Activated T-helper 1 cell treated with anti-CD3 and anti-CD28 coated beads, Interleukin-2, amount 50 U/mL, for 16 hours (primary cell): ENCODE results near the gene DZIP1.

ENCODE experiments used
- DNase-seq, 2 donors: peaks; one replicate each; pipeline ENCODE4 v3.0.0-alpha.2; 2020; ENCODE audit warnings: low read depth in 1 of 2, low spot score in 1 of 2

Gene DZIP1

DNA sequence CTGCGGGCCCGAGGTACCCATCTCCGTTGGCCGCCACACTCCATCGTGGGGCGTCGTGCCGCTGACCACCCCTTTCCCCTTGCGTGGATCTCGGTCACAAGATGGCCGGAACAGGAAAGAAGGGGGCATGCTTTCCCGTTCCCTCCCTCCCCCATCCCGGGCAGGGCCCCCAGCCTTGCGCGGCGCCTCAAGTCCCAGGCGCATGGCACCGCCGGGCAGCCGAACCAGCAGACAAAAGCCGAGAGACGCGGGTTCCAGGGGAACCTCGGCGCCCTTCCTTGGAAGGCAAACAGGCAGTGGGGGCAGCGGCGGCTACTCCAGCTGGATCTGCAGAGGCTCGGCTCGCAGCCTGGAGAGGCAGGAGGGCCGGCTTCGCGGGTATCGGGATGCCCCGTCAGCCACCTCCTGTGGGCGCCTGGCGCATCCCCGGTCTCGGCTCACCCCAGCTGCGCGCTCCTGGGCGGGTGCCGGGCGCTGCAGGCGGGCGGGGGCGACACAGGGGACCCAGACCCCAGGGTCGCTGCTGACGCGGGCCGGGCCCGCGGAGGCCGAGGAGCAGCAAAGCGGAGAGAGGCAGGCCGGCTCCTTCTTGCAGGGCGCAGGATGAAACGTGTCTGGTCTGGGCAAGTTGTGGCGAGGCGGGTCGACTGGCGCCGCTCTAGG is 439 bp downstream of the DZIP1 start:
- no peak for DNase-seq

DNA sequence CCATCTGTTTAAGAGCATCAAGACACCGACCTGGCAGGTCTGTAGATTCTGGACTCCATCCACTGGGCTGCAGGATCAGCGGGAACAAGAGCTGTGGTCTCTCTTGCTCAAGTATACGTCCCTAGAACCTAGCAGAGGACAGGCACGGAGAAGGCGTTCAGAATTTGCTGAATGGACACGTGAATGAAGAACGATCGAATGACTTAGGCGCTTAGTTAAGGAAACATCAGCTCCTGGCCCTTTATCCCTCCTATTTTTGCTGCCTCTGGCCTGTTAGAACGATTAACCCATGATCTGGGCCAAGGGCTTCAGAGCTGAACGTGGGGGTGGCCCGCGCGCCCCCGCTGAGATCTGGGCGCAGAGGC is 953 bp downstream of the DZIP1 start:
- DNase-seq = no peak

DNA sequence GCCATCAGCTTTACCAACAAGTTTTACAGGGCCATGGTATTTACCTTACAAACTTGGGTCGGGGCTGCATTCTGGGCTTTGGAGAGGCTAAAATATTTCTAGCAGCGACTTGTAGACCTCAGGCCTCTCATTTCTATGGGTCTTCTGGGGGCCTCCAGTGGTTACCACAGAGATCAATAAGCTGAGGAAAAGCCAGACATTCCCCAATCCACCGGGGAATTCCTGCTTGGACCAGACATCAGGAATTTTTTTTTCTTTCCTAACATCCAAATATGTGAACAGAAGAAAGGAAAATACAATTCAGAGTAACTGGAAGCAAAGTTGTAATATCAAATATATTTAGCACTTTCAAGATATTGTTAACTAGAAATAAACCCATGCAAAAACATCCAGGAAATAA is 1.5 kb downstream of the DZIP1 start:
- no peak for DNase-seq

DNA sequence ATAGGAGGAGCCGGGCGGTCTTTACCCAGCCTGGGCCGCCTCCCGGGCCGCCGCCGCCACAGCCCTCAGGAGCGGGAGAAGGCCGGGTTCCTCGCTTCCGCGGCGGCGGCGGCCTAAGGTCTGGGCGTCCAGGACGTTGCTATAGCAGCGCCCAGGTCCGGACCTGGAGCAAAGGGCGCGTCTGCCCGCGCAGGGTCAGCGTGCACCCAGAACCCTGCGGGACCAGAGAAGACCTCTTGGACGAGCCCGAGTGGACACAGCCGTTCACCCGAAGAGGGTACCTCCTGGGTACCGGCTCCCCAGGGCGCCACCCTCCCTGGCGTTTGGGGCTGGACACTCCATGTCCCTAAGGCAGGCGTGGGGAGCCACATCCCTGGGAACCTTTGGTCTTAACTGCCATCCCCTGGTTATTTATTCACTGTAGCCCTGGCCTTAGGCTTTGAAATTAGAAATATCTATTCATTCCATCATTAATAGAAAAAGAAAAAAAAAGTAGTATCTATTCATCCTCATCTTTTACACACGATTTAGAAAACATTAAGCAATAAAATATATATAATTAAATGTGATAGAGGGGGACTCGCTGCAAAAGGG is 2.4 kb downstream of the DZIP1 start:
- no peak for DNase-seq

DNA sequence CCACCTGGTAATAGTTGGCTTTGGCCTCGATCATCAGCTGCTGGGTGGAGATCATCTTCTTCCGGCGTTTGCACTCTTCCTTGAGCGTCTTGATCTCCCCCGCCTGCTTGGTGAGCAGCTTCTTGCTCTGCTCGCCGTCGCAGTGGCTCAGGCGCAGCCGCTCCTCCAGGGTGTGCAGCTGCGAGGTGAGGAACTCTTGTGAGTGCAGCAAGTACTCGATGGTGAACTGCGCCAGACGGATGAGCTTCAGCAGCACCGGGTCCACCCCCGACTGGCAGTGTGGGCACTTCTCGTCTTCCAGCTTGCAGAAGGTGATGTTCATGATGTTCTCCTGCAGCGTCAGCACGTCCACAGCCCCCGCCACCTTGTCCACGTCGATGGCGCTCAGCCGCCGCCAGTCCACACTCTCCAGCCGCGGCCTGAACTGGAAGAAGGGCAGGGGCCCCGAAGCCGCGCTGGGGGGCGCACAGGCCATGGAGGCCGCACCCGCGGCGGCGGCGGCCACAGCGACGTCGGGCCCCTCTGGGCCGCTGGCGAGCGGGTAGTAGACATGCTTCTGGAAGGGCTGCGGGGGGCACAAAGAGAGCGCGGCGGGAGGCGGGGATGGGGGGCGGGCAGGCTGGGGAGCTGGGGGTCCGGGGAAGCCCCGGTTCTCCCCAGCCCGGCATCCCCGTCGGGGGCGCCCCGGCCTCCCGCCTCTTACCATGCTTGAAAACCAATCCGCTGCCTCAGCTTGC is 3.0 kb downstream of the DZIP1 start:
- no peak for DNase-seq

DNA sequence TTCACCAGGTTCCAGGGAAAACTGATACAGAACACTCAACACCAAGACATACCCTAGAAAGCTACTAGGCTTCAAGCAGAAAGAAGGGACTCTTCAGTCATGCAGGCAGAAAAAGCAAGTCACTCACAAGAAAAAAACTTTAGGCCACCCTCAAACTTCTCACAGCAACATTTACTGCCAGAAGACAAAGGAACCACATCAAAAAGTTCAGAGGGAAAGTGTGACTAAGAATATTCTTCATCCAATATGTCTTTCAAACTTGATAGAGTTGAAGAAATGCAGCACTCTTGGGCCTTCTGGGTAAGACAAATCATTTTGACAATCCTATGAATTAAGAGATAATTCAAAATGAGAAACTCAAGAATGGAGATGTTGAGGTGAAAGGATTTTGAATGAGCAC is 7.7 kb downstream of the DZIP1 start:
- DNase-seq = no peak

DNA sequence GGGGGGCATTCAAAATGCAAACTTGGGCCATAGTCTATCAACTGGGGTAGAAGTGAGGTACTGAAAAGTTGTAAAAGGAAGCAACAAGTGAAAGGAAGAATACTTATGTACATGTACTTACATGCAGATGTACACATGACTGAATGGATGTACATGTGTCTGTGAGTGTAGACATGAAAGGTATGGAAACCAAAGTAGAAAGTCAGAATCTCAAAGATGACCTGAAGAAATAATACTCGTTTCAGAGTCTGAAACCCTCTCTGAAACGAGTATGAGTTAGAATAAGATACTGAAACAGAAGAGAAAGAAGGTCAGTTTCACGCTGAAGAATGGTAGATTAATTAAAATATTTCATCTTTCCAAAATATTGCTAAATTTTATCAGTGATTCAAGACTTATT is 13.9 kb downstream of the DZIP1 start:
- DNase-seq = no peak

DNA sequence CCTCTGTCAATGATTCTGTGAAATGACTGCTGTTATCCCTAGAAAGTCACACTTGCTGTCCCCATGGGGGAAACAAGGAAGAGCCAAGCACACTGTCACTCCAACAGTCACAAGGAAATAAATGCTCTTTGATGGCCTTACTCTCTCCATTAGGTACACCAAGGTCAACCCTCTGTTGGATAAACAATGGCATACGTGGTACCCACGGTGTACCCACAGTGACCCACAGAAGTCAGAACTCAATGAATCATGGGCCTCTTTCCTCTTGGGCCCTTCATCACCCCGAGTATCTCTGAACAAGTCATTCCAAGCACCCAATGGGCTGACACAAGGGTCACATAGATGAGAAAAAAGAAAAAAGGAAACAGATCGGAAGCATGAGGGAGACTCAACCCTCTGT is 15.4 kb downstream of the DZIP1 start:
- DNase-seq = no peak

DNA sequence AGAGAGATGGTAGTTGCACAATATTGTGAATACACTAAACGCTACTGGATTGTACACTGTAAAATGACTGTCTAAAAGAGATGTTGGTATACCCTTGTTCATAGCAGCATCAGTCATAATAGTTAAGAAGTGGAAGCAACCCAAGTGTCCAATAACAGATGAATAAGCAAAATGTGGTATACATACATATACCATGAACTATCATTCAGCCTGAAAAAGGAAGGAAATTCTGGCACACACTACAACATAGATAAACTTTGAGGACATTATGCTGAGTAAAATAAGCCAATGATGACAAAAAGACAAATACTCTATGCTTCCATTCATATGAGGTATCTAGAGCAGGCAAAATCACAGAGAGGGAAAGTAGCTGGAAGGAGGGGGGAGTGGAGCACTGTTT is 16.0 kb downstream of the DZIP1 start:
- no peak for DNase-seq

DNA sequence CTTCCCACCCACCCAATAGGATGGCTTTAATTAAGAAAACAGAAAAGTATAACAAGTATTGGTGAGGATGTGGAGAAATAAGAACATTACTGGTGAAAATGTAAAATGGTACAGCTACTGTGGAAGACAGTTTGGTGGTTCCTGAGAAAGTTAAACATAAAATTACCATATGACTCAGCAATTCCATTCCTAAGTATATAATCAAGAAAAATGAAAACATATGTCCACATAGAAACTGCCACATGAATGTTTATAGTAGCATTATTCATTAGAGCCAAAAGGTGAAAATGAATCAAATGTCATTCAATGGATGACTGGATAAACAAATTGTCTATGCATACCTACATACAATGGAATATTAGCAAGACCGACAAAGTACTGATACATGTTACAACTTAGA is 16.9 kb downstream of the DZIP1 start:
- DNase-seq = no peak

DNA sequence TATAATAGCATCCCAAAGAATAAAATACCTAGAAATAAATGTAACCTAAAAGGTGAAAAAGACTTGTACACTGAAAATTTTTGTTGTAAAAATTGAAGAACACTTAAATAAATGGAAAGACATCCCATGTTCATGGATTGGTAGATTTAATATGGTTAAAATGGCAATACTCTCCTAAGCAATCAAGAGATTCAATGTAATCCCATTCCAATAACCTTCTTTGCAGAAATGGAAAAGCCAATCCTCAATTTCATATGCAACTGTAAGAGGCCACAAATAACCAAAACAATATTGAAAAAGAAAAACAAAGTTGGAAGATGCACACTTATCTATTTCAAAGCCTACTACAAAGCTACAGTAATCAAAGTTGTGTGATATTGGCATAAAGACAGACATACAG is 17.7 kb downstream of the DZIP1 start:
- no peak for DNase-seq

DNA sequence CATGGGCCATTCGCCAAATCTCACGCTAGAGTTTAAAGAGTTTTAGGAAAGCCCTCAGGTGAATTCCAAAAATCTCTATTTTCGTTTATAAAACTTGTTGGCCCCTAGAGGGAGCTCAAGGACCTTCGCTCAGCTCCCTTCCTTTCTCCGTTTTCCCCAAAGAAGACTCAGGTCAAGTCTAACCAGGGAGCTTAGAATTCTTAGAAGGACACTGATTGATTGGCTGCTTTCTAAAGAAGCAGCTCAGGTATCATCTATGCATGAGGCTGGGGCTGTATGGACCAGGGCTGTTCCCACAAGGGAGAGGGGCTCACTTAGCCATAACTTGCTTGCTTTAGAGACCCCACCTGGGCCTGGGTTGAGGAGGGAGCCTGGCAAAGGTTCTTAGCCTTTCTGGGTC is 20.5 kb downstream of the DZIP1 start:
- no peak for DNase-seq

DNA sequence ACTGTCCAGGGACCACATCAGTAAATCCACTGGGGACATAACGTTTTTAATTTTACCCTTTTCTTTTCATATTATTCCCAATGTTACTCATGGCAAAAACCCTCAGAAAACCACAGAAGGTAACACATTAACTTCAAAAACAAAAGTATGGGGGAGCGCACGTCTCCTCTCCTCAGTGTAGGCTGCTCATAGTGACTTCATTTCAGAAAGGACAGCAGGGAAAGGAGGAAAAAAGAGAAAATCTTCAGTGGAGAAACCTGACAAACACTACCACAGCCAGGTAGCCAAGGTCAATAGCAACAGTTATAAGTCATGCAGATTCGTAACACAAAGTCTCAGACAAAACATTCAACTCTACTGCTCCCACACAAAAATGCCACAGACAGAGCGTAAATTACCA is 21.4 kb downstream of the DZIP1 start:
- DNase-seq = no peak

DNA sequence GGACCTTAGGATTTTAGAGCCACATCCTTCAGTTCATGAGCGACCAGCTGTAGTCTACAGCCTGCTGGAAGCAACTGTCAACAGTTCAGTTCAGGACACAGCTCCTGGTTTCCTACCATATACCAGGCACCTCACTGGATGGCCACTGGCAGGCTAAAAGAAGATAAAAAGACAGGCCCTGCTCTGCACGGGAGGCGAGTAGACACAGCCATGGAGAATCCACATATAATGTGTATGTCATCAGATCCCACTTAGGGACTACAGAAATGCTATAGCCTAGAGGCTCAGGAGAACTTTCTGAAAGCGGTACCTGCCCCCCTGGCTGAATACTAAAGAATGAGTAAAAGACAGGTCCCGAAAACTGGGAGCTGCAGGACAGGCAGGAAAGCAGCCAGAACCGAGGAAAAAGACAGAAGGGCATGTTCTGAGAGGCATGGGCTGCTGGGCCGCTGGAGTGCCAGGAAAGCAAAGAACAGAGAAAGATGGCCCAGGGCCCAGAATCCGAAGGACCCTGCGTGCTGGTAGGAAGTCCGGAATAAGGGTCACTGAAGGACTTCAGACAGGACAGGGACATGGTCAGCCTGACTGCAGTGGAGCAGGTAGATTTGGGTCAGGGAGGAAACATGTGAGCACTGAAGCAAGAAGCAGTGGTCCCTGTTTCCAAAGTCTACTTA is 23.5 kb downstream of the DZIP1 start:
- no peak for DNase-seq

DNA sequence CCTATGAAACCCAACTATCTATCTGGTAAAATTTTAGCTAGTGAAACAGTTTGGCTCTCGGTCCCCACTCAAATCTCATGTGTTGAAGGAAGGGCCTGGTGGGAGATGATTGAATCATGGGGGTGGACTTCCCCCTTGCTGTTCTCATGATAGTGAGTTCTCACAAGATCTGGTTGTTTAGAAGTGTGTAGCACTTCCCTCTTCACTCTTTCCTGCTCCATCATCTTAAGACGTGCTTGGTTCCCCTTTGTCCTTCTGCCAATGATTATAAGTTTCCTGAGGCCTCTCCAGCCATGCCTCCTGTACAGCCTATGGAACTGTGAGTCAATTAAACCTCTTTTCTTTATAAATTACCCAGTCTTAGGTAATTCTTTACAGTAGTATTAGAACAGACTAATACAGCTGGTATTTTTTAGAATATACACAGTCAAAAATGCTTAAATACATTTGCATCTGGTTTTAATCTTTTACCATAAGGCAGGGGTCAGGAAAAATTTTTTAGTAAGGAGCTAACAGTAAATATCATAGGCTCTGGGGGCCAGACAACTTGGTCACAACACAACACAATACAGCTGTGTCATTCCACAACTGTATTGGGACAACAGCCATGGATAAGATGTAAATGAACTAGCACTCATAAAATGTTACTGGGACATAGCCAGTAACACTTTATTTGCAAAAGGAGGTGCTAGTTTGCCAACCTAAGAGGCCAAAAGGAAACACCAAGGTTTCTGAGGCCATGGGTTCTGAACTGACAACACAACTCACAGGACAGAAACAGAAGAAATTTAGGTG is 24.3 kb downstream of the DZIP1 start:
- no peak for DNase-seq

DNA sequence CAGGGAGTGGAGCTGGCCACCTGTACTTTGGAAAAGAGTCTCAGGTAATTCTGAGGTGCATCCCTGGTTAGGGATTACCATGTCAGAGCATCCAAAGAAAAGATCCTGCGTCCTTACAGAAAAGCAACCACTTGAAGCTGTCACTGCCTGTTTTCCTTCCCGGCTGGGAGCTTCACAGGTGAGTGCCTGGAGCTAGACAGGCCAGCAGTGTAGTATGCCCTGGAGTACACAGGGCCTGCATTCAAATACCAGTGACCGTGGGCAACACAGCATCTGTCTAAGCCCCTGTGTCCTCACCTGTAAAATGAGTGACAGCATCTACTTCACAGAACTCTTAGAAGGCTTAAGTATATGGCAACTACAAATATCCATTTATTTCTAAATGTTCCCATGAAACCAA is 29.0 kb downstream of the DZIP1 start:
- no peak for DNase-seq

DNA sequence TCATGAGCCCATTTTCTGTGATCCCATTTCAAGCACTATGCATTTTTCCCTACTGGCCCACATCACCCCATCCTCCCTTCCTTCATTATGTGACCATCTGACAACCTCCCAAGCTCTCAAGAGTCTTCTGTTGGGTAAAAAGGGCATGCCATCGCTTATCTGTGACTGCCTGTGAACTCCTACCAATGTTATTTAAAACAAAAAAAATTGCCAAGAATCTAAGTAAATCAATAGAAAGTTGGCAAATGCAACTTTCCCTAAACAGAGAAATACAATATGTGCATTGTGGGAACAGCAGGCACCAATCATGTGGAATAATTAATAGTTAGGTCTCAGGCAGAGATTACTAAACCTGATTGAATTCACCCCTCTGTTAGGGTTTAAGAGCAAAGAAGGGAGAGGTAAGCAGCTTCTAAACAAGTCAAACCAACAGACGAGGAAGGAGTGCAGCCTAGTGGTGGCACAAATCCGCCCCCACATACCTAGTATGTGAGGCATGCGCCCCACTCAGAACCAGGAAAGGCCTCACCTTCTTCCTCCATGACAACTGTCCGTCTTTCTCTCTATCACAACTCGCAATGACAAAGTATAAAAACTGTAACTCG is 29.8 kb downstream of the DZIP1 start:
- DNase-seq = no peak

DNA sequence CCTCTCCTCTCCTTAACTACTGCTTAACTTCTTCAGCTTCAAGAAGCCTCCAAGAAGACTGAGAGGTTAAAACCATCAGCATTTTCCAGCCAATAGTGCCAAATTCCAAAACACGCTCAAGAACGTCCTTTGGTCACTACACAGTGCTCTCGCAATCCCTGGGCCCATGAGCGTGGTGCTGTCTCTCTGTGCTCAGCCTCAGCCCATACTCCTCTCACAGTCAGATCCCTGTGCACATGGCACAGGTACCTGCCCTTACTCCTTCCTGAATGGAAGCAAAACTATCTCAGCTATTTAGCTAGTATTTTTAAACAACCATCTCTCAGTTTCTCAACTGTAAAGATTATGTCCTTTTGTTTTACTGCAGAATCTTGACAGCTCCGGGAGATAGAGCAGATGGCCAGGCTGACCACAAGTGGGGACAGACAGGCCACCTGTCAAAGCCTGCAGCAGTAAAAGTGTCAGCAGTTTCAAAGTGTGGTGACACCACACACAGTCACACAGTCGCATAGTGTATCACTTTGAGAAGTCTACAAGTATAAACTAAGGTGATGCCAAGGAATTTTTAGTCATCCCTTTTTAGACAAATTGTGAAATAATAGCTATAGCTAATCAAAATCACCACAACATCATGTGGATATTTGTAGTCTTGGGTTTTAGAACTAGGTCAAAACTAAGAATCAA is 35.7 kb downstream of the DZIP1 start:
- no peak for DNase-seq

DNA sequence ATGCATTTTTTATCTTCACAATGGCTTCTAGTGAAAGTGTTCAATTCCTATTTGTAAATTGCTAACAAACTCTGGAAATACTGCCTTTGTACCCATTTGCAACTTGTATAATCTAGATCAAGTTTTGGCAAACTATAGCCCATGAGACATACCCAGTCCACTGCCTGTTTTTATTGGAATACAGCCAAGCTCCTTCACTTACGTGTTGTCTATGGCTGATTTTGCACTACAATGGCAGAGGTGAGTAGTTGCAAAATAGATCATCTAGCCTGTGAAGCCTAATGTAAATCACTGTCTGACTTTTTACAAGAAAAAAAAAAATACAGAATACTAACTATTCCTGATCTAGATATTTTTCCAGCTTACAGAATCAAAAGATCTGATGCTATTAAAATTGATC is 37.1 kb downstream of the DZIP1 start:
- no peak for DNase-seq

DNA sequence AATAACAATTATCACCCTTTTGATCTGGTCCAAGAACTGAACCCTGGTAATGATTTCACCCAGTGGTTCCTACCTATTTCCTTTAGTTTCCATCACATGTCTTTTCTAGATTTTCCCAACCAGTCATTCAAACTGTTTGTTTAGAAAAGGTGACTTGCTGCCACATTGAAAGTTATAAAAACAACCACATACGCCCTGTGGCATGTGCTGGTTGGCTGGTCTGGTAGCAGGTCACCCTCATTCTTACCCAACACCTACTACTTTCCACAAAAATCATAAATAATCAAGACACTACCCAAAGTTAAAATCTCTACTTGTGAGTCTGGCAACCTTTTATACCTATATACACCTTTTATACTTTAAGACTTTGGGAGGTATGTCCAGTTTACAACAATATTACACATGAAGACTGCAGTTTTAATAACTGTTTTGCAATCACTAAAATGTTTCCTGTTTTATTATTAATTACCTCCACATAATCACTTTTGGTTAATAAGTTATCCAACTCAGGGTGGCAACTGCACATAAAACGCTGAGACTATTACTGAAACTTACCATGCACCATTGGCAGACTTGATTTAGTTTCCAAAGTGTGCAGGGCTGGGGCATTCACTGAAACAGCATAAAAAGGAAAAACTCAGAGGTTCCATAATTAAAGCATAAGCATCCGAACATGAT is 38.9 kb downstream of the DZIP1 start:
- no peak for DNase-seq
